Fibroblast of lung (primary cell): ENCODE results near the gene FIBIN.

Source experiments
- CTCF ChIP-seq, 2 donors: IDR thresholded peaks in 1 of 2; conservative IDR thresholded peaks in 1 of 2; 1 replicate in 1 of 2; 2 replicates in 1 of 2; pipeline ENCODE4 v1.5.1; 2011 to 2012; ENCODE audit warnings: low read length in 2 of 2, control low read depth in 1 of 2, inconsistent platforms in 1 of 2, low read depth in 1 of 2, mild to moderate bottlenecking in 1 of 2
- EZH2 ChIP-seq: IDR thresholded peaks from 2 replicates; pipeline ENCODE4 v1.5.1; 2012; ENCODE audit warnings: low read length, control low read depth, mild to moderate bottlenecking; ENCODE audit errors: missing control alignments

- TF ChIP-seq CTCF (conservative IDR thresholded peaks at IDR 0.05 in 1 of 2, IDR thresholded peaks at IDR 0.05 in 1 of 2; ENCODE audit: low read depth in 1 of 2, low read length in 2 of 2) (no peak), EZH2 (no peak)
Measured at GRCh38 chr11:26987731-26988130, 6.2 kb upstream of the FIBIN start.
